HL-60 (cell line): Measurements from ENCODE around the gene SLC13A1.
"Not testable (repeated sequence)": the region's sequence is repeated elsewhere in the genome, so short reads cannot be mapped to it uniquely, and the experiment has no call there.

Source experiments
- DNase-seq, 2 experiments: peaks; one replicate each; pipeline ENCODE4 v3.0.0-alpha.2; 2010 to 2020; ENCODE audit warnings: low read depth in 1 of 2, low spot score in 1 of 2
- H3K27ac ChIP-seq: fragments of 250-450 bp; sonication (Bioruptor Pico); replicated peaks from 2 replicates; pipeline ENCODE4 v1.5.1; 2020; ENCODE audit warnings: mild to moderate bottlenecking, moderate library complexity
- H3K27me3 ChIP-seq: fragments of 250-450 bp; sonication (Bioruptor Pico); 2 replicates; pipeline ENCODE4 v1.5.1; 2021; ENCODE audit warnings: mild to moderate bottlenecking, moderate library complexity; ENCODE audit not compliant: insufficient read depth, poor library complexity, severe bottlenecking
- H3K4me3 ChIP-seq: replicated peaks from 2 replicates; pipeline ENCODE4 v1.5.1; 2011; ENCODE audit warnings: mild to moderate bottlenecking, control low read depth, low read length; ENCODE audit not compliant: insufficient read depth
- GABPA ChIP-seq: IDR thresholded peaks from 2 replicates; pipeline ENCODE4 v1.6.1; 2012; ENCODE audit warnings: low read depth
- POLR2AphosphoS5 ChIP-seq: IDR thresholded peaks from 2 replicates; pipeline ENCODE4 v1.6.1; 2012; ENCODE audit warnings: low read depth
- SPI1 ChIP-seq: IDR thresholded peaks from 2 replicates; pipeline ENCODE4 v1.6.1; 2012; ENCODE audit warnings: low read depth, mild to moderate bottlenecking, borderline replicate concordance
- TF ChIP-seq, protein P1 (sequence below): IDR thresholded peaks from 2 replicates; pipeline ENCODE4 v1.6.1; 2012; ENCODE audit warnings: low read depth; ENCODE audit not compliant: insufficient replicate concordance
- TF ChIP-seq, protein P2 (sequence below): IDR thresholded peaks from one replicate; pipeline ENCODE4 v1.5.1; 2011; ENCODE audit warnings: low read length, control low read depth, inconsistent platforms; ENCODE audit not compliant: insufficient read depth

Gene SLC13A1

GRCh38 chr7:123090456-123090855, 109.3 kb downstream of the SLC13A1 start:
- DNase-seq: no peak
- Histone ChIP-seq H3K27ac (no peak overlapping the region), H3K27me3 (no peaks in the 10 kb centered on the region), H3K4me3 (no peak overlapping the region)
- TF ChIP-seq, protein P1, sequence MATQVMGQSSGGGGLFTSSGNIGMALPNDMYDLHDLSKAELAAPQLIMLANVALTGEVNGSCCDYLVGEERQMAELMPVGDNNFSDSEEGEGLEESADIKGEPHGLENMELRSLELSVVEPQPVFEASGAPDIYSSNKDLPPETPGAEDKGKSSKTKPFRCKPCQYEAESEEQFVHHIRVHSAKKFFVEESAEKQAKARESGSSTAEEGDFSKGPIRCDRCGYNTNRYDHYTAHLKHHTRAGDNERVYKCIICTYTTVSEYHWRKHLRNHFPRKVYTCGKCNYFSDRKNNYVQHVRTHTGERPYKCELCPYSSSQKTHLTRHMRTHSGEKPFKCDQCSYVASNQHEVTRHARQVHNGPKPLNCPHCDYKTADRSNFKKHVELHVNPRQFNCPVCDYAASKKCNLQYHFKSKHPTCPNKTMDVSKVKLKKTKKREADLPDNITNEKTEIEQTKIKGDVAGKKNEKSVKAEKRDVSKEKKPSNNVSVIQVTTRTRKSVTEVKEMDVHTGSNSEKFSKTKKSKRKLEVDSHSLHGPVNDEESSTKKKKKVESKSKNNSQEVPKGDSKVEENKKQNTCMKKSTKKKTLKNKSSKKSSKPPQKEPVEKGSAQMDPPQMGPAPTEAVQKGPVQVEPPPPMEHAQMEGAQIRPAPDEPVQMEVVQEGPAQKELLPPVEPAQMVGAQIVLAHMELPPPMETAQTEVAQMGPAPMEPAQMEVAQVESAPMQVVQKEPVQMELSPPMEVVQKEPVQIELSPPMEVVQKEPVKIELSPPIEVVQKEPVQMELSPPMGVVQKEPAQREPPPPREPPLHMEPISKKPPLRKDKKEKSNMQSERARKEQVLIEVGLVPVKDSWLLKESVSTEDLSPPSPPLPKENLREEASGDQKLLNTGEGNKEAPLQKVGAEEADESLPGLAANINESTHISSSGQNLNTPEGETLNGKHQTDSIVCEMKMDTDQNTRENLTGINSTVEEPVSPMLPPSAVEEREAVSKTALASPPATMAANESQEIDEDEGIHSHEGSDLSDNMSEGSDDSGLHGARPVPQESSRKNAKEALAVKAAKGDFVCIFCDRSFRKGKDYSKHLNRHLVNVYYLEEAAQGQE: no peak
- TF ChIP-seq POLR2AphosphoS5 (no peak), GABPA (no peak), SPI1 (no peak)
- TF ChIP-seq, protein P2, sequence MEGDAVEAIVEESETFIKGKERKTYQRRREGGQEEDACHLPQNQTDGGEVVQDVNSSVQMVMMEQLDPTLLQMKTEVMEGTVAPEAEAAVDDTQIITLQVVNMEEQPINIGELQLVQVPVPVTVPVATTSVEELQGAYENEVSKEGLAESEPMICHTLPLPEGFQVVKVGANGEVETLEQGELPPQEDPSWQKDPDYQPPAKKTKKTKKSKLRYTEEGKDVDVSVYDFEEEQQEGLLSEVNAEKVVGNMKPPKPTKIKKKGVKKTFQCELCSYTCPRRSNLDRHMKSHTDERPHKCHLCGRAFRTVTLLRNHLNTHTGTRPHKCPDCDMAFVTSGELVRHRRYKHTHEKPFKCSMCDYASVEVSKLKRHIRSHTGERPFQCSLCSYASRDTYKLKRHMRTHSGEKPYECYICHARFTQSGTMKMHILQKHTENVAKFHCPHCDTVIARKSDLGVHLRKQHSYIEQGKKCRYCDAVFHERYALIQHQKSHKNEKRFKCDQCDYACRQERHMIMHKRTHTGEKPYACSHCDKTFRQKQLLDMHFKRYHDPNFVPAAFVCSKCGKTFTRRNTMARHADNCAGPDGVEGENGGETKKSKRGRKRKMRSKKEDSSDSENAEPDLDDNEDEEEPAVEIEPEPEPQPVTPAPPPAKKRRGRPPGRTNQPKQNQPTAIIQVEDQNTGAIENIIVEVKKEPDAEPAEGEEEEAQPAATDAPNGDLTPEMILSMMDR: no peak

- H3K27me3 ChIP-seq, DNase-seq, H3K27ac ChIP-seq, H3K4me3 ChIP-seq: not testable (repeated sequence)
Observed at GRCh38 chr7:123086910-123087309, 112.9 kb downstream of the SLC13A1 start.

DNA sequence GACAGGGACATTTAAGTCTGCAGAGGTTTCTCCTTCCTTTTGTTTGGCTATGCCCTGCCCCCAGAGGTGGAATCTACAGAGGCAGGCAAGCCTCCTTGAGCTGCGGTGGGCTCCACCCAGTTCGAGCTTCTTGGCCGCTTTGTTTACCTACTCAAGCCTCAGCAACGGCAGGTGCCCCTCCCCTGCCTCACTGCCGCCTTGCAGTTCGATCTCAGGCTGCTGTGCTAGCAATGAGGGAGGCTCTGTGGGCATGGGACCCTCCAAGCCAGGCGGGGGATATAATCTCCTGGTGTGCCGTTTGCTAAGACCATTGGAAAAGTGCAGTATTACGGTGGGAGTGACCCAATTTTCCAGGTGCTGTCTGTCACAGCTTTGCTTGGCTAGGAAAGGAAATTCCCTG, 114.9 kb downstream of the SLC13A1 start:
- not testable (repeated sequence) for H3K4me3 ChIP-seq, H3K27ac ChIP-seq, H3K27me3 ChIP-seq, DNase-seq

- H3K4me3 ChIP-seq: no peak overlapping the region
- H3K27ac ChIP-seq: no peak overlapping the region
- no peaks in the 10 kb centered on the region for H3K27me3 ChIP-seq
- TF ChIP-seq POLR2AphosphoS5: no peak
- TF ChIP-seq, protein P2: no peak
- TF ChIP-seq, protein P1: no peak
- DNase-seq: no peak
Observed at GRCh38 chr7:123079021-123079420, 120.7 kb downstream of the SLC13A1 start.

- Histone ChIP-seq H3K27ac (no peak overlapping the region), H3K27me3 (no peaks in the 10 kb centered on the region), H3K4me3 (no peak overlapping the region)
- TF ChIP-seq GABPA (no peak), SPI1 (no peak), POLR2AphosphoS5 (no peak)
- TF ChIP-seq, protein P2: no peak
- TF ChIP-seq, protein P1: no peak
- no peak for DNase-seq
Observed at GRCh38 chr7:123075838-123076467, 123.8 kb downstream of the SLC13A1 start.
